ENCODE measurements around the gene KDM4C.

Gene KDM4C

GRCh38 chr9:6961845-6962522 lies 204.2 kb downstream of the KDM4C start:
- H3K36me3 ChIP-seq, result peaks cover 0 to 5% (median 0%) of the 10 kb centered on the region in 3 donors
- intact Hi-C loops (cut with DNase I; ENCODE audit: low total_unique reads), result no loop called here
- TF ChIP-seq, protein P1, sequence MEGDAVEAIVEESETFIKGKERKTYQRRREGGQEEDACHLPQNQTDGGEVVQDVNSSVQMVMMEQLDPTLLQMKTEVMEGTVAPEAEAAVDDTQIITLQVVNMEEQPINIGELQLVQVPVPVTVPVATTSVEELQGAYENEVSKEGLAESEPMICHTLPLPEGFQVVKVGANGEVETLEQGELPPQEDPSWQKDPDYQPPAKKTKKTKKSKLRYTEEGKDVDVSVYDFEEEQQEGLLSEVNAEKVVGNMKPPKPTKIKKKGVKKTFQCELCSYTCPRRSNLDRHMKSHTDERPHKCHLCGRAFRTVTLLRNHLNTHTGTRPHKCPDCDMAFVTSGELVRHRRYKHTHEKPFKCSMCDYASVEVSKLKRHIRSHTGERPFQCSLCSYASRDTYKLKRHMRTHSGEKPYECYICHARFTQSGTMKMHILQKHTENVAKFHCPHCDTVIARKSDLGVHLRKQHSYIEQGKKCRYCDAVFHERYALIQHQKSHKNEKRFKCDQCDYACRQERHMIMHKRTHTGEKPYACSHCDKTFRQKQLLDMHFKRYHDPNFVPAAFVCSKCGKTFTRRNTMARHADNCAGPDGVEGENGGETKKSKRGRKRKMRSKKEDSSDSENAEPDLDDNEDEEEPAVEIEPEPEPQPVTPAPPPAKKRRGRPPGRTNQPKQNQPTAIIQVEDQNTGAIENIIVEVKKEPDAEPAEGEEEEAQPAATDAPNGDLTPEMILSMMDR (IDR thresholded peaks at IDR 0.05), result no peak
- no peaks in the 10 kb centered on the region for H3K27me3 ChIP-seq
- no peak overlapping the region for H3K4me3 ChIP-seq
- H3K9me3 ChIP-seq, result no peaks in the 10 kb centered on the region
- H3K4me1 ChIP-seq, result no peaks in the 10 kb centered on the region
- no peak overlapping the region for H3K27ac ChIP-seq
- DNase-seq, result no peak

GRCh38 chr9:6965566-6965965 lies 207.8 kb downstream of the KDM4C start:
- TF ChIP-seq, protein P1 (IDR thresholded peaks at IDR 0.05), result no peak
- Histone ChIP-seq H3K27me3 (no peaks in the 10 kb centered on the region), H3K4me3 (no peak overlapping the region), H3K27ac (no peak overlapping the region), H3K36me3 (no peaks in the 10 kb centered on the region), H3K4me1 (no peaks in the 10 kb centered on the region), H3K9me3 (no peaks in the 10 kb centered on the region)
- no peak for DNase-seq
- intact Hi-C loops (cut with DNase I; ENCODE audit: low total_unique reads), result no loop called here

DNA sequence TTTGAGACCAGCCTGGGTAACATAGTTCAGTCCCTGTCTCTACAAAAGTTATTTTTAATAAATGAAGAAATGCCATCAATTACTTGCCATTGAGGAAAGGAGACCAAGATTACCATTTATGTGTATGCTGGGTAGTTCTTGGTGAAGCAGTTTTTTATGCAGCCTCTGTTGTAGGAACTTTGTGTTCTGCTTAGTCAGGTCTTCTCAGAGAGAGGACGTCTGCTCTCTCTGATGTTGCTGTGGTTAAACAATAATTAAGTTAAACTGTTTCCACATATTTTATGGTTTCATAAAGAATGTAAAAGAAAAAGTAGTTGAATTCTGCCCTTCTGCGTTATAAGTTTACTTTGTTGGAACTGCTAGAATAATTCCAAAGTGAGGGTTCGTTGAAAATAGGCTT lies 210.5 kb downstream of the KDM4C start:
- Histone ChIP-seq H3K36me3 (no peaks in the 10 kb centered on the region), H3K4me1 (no peaks in the 10 kb centered on the region), H3K27ac (no peak overlapping the region), H3K4me3 (no peak overlapping the region), H3K9me3 (no peaks in the 10 kb centered on the region), H3K27me3 (no peaks in the 10 kb centered on the region)
- DNase-seq, result no peak
- intact Hi-C loops (cut with DNase I; ENCODE audit: low total_unique reads), result no loop called here
- TF ChIP-seq, protein P1 (IDR thresholded peaks at IDR 0.05), result no peak

DNA sequence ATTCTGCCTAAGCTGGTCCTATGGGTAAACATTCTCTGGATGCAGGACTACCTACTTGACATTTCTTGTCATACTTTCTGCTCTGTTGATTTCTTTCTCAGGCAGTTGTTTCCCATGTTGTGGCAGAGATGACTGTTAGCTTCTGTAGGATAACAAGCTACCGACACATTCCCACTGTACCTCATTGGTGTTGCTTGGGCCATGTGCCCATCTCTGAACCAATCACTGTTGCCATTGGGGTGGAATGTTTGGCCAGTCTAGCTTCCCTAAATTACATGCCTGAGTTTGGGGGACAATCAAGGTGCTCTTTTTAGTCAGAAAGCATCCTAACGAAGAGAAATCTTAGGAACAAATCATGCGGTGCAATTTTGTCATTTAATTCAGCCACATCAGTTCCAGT lies 212.0 kb downstream of the KDM4C start:
- Histone ChIP-seq H3K27me3 (no peaks in the 10 kb centered on the region), H3K4me3 (no peak overlapping the region), H3K9me3 (no peaks in the 10 kb centered on the region), H3K4me1 (no peaks in the 10 kb centered on the region), H3K36me3 (no peaks in the 10 kb centered on the region), H3K27ac (no peak overlapping the region)
- no peak for DNase-seq
- intact Hi-C loops (cut with DNase I; ENCODE audit: low total_unique reads), result no loop called here
- TF ChIP-seq, protein P1 (IDR thresholded peaks at IDR 0.05), result no peak

DNA sequence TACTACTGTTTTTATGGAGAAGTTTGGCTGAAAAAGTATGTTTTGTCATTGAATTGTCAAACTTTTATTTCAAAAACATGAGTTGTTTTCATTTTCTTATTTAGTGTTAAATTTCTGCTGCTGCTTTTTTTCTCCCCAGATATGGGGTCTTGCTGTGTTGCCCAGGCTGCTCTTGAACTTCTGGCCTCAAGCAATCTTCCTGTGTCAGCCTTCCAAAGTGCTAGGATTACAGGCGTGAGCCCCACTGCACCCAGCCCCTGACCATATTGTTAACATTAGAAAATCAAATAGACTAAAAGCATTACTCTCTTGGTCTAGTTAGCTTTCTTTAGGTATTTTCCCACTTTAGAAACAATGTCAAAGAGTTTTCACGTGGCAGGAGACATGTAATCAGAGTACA lies 215.3 kb downstream of the KDM4C start:
- Histone ChIP-seq H3K4me1 (no peaks in the 10 kb centered on the region), H3K9me3 (no peaks in the 10 kb centered on the region), H3K27ac (no peak overlapping the region), H3K4me3 (no peak overlapping the region), H3K27me3 (no peaks in the 10 kb centered on the region), H3K36me3 (no peaks in the 10 kb centered on the region)
- TF ChIP-seq, protein P1 (IDR thresholded peaks at IDR 0.05), result no peak
- DNase-seq, result no peak
- intact Hi-C loops (cut with DNase I; ENCODE audit: low total_unique reads), result no loop called here

DNA sequence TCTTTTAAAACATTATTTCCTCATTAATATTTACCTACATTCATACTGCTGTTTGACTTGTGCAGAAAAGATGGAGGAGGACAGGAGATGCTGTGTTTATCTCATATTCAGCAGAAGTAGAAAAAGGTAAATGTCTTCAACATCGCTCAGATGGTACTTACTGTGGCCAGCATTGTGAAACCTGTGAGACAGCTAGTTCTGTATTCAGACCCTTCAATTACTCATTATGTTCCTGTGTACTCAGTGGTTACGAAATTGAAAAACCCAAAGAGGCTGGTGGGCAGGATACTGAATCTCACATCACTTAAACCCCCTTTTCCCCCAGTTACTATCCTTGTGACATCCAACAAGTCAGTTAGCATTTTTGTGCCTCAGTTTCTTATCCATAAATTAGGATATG lies 216.0 kb downstream of the KDM4C start:
- H3K4me1 ChIP-seq, result no peaks in the 10 kb centered on the region
- no peaks in the 10 kb centered on the region for H3K27me3 ChIP-seq
- DNase-seq, result no peak
- intact Hi-C loops (cut with DNase I; ENCODE audit: low total_unique reads), result no loop called here
- peaks cover 0 to 3% (median 0%) of the 10 kb centered on the region in 3 donors for H3K36me3 ChIP-seq
- no peak overlapping the region for H3K4me3 ChIP-seq
- TF ChIP-seq, protein P1 (IDR thresholded peaks at IDR 0.05), result no peak
- H3K27ac ChIP-seq, result no peak overlapping the region
- no peaks in the 10 kb centered on the region for H3K9me3 ChIP-seq
